Stimulated activated naive CD8-positive, alpha-beta T cell treated with anti-CD3 and anti-CD28 coated beads, Interleukin-15, amount 100 ng/mL, for 72 hours (primary cell): ENCODE data around the gene IGFBPL1.
"Not testable (repeated sequence)": the region's sequence is repeated elsewhere in the genome, so short reads cannot be mapped to it uniquely, and the experiment has no call there.

Source experiments
- ATAC-seq: fragments of 150-1000 bp; cut with Tn5 transposase; 2 replicates; pipeline ENCODE4 v1.10.0; 2021; ENCODE audit warnings: mild to moderate bottlenecking, moderate library complexity
- DNase-seq, 2 donors: peaks; one replicate each; pipeline ENCODE4 v3.0.0; 2021 to 2022
- H3K27ac Mint-ChIP-seq, 2 donors: one replicate each; pipeline ENCODE4 v1.8.0; 2022; ENCODE audit warnings: mild to moderate bottlenecking in 2 of 2, mixed read lengths in 2 of 2, moderate library complexity in 2 of 2
- H3K27me3 Mint-ChIP-seq: one replicate; pipeline ENCODE4 v1.8.0; 2022; ENCODE audit warnings: mixed read lengths
- H3K4me1 Mint-ChIP-seq: one replicate; pipeline ENCODE4 v1.8.0; 2022; ENCODE audit warnings: mild to moderate bottlenecking, mixed read lengths
- H3K4me3 Mint-ChIP-seq, 2 donors: one replicate each; pipeline ENCODE4 v1.8.0; 2022; ENCODE audit warnings: mild to moderate bottlenecking in 2 of 2, mixed read lengths in 2 of 2, moderate library complexity in 1 of 2
- H3K9me3 Mint-ChIP-seq, 2 donors: one replicate each; pipeline ENCODE4 v1.8.0; 2022; ENCODE audit warnings: mixed read lengths in 2 of 2

Gene IGFBPL1, protein sequence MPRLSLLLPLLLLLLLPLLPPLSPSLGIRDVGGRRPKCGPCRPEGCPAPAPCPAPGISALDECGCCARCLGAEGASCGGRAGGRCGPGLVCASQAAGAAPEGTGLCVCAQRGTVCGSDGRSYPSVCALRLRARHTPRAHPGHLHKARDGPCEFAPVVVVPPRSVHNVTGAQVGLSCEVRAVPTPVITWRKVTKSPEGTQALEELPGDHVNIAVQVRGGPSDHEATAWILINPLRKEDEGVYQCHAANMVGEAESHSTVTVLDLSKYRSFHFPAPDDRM

GRCh38 chr9:38423973-38424843, at the start of gene IGFBPL1:
Gene IGFBPL1, minus strand, starts transcription at chr9:38424454. Its CDS starts 30 bp downstream, at chr9:38424424.
- H3K27ac Mint-ChIP-seq = no peak within 1 kb of the TSS
- DNase-seq (peak in 1 of 2 donors; percentile 13), ATAC-seq (peak; percentile 60)
- H3K9me3 Mint-ChIP-seq = no peaks in the 10 kb centered on the region
- H3K27me3 Mint-ChIP-seq = peaks cover 62% of the 10 kb centered on the region
- H3K4me3 Mint-ChIP-seq = peak within 1 kb of the TSS; percentile 9 to 56
- H3K4me1 Mint-ChIP-seq = peaks cover 9% of the 10 kb centered on the region

GRCh38 chr9:38472583-38473249, 48.5 kb upstream of the IGFBPL1 start:
- ATAC-seq, H3K4me1 Mint-ChIP-seq, H3K27me3 Mint-ChIP-seq, H3K27ac Mint-ChIP-seq, DNase-seq, H3K4me3 Mint-ChIP-seq: not testable (repeated sequence)
- peaks cover 10 to 14% of the 10 kb centered on the region in 2 donors for H3K9me3 Mint-ChIP-seq

DNA sequence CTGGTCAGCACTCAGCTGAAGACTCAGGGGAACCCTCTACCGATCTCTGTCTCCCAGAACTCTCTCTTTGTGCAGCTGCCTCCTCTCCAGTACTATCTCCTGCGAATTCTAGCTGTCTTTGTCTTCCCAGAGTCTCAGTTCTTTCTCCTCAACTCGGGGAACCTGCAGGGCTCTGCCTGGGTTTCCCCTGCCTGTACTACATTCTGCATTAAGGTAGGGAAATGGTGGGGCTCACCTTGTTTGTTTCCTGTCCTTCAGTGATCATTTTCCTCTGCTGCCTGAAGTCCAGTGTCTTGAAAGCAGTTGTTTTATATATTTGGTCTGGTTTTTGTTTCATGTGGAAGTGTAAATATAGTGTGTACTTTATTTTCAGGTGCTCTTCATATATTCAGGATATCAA, 43.1 kb upstream of the IGFBPL1 start:
- Mint-ChIP-seq H3K4me3 (no peak overlapping the region), H3K4me1 (no peaks in the 10 kb centered on the region)
- no peak for DNase-seq

GRCh38 chr9:38453835-38454234, 29.6 kb upstream of the IGFBPL1 start:
- no peak overlapping the region for H3K4me3 Mint-ChIP-seq

More for the DNA sequence above, 43.1 kb upstream of the IGFBPL1 start:
- no peaks in the 10 kb centered on the region for H3K9me3 Mint-ChIP-seq
- peak overlapping the region in 1 of 2 donors; percentile 6 for H3K27ac Mint-ChIP-seq
- no peak for ATAC-seq
- no peaks in the 10 kb centered on the region for H3K27me3 Mint-ChIP-seq

DNA sequence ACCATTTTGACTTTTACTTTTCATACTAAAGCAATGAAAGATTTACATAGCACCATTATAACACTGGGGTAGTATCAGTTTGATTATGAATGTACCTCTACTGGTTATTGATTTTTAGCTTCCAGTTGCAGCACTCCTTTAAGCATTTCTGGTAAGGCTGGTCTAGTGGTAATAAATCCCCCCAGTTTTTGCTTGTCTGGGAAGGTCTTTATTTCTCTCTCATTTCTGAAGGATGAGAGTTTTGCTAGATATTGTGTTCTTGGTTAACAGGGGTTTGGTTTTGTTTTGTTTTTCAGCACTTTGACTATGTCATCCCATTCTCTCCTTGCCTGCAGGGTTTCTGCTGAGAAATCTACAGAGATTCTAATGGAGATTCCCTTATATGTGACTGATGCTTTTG, 26.9 kb upstream of the IGFBPL1 start:
- ATAC-seq (no peak), DNase-seq (no peak)
- Mint-ChIP-seq H3K27me3 (peaks cover 26% of the 10 kb centered on the region), H3K4me1 (no peaks in the 10 kb centered on the region), H3K9me3 (peaks cover 0 to 16% of the 10 kb centered on the region in 2 donors), H3K27ac (no peak overlapping the region), H3K4me3 (no peak overlapping the region)

More at GRCh38 chr9:38453835-38454234, 29.6 kb upstream of the IGFBPL1 start:
- no peak for DNase-seq
- no peak for ATAC-seq
- Mint-ChIP-seq H3K4me1 (no peaks in the 10 kb centered on the region), H3K27ac (no peak overlapping the region), H3K27me3 (peaks cover 12% of the 10 kb centered on the region), H3K9me3 (peaks cover 0 to 16% of the 10 kb centered on the region in 2 donors)

DNA sequence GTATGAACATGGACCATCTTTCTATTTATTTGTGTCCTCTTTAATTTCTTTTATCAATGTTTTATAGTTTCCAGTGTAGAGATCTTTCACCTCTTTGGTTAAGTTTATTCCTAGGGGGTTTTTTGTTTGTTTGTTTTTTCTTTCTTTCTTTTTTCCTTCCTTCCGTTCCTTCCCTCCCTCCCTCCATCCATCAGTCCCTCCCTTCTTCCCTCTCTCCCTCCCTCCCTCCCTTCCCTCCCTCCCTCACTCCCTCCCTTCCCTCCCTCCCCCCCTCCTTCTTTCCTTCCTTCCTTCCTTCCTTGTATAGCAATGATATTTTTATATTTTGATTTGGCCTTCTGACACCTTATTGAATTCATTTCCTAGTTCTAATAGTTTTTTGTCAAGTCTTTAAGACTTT, 23.4 kb upstream of the IGFBPL1 start:
- ATAC-seq = no peak
- H3K4me3 Mint-ChIP-seq = no peak overlapping the region
- H3K4me1 Mint-ChIP-seq = no peaks in the 10 kb centered on the region
- H3K9me3 Mint-ChIP-seq = peaks cover 0 to 16% of the 10 kb centered on the region in 2 donors
- peaks cover 18% of the 10 kb centered on the region for H3K27me3 Mint-ChIP-seq
- no peak for DNase-seq
- H3K27ac Mint-ChIP-seq = no peak overlapping the region

DNA sequence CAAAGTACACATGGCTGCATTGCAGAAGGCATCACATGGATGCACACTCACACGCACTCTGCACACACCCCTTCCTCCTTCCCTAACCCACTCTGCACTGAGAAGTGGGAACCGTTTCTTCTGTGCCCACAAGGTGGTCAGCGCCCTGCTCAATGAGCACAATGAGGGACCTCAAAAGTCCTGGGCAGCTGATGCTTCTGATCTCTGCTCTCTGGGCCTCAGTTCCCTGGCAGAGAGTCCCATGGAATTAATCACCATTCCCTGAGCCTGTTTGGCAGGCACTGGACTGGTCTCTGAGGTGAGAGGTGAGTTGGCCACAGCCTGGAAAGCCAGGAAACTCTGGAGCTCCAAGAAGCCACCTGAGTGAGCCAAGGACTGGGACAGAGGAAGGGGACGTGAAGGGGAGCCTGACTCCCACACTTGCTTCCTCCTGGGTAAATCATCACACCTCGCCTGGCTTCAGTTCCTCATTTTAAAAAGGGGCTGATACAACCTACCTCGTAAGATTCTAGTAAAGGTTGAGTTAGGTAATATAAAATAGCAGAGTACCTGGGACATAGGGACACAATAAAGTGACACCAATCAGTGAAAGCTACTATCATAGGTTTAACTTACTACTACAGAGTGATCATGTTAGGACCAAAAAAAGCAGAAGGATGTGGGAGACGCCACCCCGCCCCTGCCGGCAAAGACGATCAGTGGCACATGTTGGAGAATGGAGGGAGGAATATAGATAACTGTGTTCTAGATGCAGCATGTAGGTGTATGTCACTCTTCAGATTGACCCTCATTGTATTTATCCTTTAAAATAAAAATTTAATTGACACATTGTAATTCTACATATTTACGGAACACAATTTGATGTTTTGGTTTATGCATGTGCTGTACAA, 21.1 kb upstream of the IGFBPL1 start:
- Mint-ChIP-seq H3K4me3 (no peak overlapping the region), H3K27ac (no peak overlapping the region), H3K4me1 (no peaks in the 10 kb centered on the region), H3K27me3 (peaks cover 22% of the 10 kb centered on the region), H3K9me3 (no peaks in the 10 kb centered on the region)
- ATAC-seq (peak; percentile 23), DNase-seq (no peak)

DNA sequence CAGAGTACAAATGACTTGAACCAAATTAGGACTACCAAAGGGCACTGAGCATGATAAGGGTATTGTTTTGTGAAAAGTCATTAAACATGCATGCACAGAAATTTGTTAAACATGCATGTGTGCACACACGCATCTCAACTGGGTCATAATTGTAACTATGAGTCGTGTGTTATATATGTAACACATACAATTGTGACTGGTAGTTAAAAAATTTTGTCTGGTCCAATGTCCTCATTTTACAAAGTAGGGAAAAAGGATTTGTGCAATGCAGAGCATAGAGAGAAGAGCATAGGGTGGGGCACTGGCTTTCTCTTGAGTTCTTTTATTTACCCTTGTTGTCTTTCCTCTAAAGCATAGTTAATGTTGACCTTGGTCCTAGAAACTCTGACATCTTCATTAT, 19.3 kb upstream of the IGFBPL1 start:
- Mint-ChIP-seq H3K27me3 (peaks cover 37% of the 10 kb centered on the region), H3K4me3 (no peak overlapping the region), H3K27ac (no peak overlapping the region), H3K9me3 (no peaks in the 10 kb centered on the region), H3K4me1 (no peaks in the 10 kb centered on the region)
- DNase-seq (no peak), ATAC-seq (no peak)

GRCh38 chr9:38443181-38443580, 18.9 kb upstream of the IGFBPL1 start:
- no peak overlapping the region for H3K27ac Mint-ChIP-seq
- no peak for DNase-seq
- no peaks in the 10 kb centered on the region for H3K4me1 Mint-ChIP-seq
- no peak for ATAC-seq
- H3K4me3 Mint-ChIP-seq = no peak overlapping the region
- H3K27me3 Mint-ChIP-seq = peaks cover 37% of the 10 kb centered on the region
- H3K9me3 Mint-ChIP-seq = no peaks in the 10 kb centered on the region

GRCh38 chr9:38442473-38443096, 18.3 kb upstream of the IGFBPL1 start:
- DNase-seq = no peak
- Mint-ChIP-seq H3K27ac (peak overlapping the region in 1 of 2 donors; percentile 84), H3K4me1 (no peaks in the 10 kb centered on the region), H3K9me3 (no peaks in the 10 kb centered on the region), H3K27me3 (peaks cover 36% of the 10 kb centered on the region), H3K4me3 (no peak overlapping the region)
- no peak for ATAC-seq

DNA sequence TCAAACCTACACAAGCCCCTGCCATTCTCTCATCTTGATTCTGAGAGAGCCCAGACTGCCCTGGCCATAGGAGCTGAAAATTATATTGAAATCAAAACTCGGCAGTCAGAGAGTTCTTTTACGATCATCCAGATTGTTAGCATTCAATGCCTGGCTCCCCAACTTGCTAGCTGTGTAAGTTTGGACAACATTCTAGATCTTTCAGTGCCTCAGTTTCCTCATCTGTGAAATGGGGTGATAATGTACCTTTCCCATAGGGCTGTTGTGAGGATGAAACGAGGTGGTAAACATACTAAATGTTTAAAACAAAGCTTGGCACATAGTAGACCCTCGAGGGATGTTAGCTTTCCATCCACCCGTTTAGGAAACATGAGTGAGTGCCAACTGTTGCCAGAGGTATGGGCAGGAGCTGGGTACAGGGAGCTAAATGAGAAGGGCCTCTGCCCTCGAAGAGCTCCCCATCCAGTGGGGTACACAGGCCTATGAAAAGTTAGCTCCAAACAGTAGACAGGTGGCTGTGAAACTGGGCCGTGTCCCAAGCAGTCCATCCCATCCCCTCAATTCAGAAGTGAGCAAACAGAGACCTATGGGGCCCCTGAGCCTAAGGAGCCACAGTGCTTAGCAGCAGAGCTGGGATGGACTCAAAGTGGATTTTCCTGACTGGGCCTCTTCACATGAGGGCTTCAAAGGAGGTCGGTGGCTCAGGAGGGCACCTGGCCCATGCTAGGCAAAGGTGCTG, 17.3 kb upstream of the IGFBPL1 start:
- H3K9me3 Mint-ChIP-seq = no peaks in the 10 kb centered on the region
- no peaks in the 10 kb centered on the region for H3K4me1 Mint-ChIP-seq
- no peak overlapping the region for H3K4me3 Mint-ChIP-seq
- H3K27ac Mint-ChIP-seq = no peak overlapping the region
- ATAC-seq (no peak), DNase-seq (no peak)
- peaks cover 26% of the 10 kb centered on the region for H3K27me3 Mint-ChIP-seq

GRCh38 chr9:38440516-38440915, 16.3 kb upstream of the IGFBPL1 start:
- DNase-seq (no peak), ATAC-seq (no peak)
- H3K4me1 Mint-ChIP-seq = no peaks in the 10 kb centered on the region
- H3K27me3 Mint-ChIP-seq = peaks cover 19% of the 10 kb centered on the region
- H3K4me3 Mint-ChIP-seq = no peak overlapping the region
- H3K27ac Mint-ChIP-seq = no peak overlapping the region
- H3K9me3 Mint-ChIP-seq = no peaks in the 10 kb centered on the region

GRCh38 chr9:38439916-38440301, 15.7 kb upstream of the IGFBPL1 start:
- no peak for ATAC-seq
- H3K27me3 Mint-ChIP-seq = peaks cover 19% of the 10 kb centered on the region
- no peaks in the 10 kb centered on the region for H3K4me1 Mint-ChIP-seq
- DNase-seq = no peak
- H3K9me3 Mint-ChIP-seq = no peaks in the 10 kb centered on the region
- no peak overlapping the region for H3K27ac Mint-ChIP-seq
- no peak overlapping the region for H3K4me3 Mint-ChIP-seq

- no peaks in the 10 kb centered on the region for H3K9me3 Mint-ChIP-seq
- DNase-seq (no peak), ATAC-seq (no peak)
- H3K4me3 Mint-ChIP-seq = no peak overlapping the region
- H3K27ac Mint-ChIP-seq = no peak overlapping the region
- H3K4me1 Mint-ChIP-seq = no peaks in the 10 kb centered on the region
- H3K27me3 Mint-ChIP-seq = peaks cover 19% of the 10 kb centered on the region
These were observed 15.1 kb upstream of the IGFBPL1 start for GRCh38 chr9:38439291-38439915.
